Neural cell (in vitro differentiated cells): ENCODE results near the gene UGT3A1.

Experiments used
- CTCF ChIP-seq: fragments of 450-650 bp; IDR thresholded peaks from 2 replicates; pipeline ENCODE4 v1.5.1; 2014; ENCODE audit warnings: antibody characterized with exemption, mild to moderate bottlenecking, moderate library complexity; ENCODE audit not compliant: poor library complexity, severe bottlenecking
- POLR2AphosphoS5 ChIP-seq: IDR thresholded peaks from 2 replicates; pipeline ENCODE4 v1.6.1; 2012

- TF ChIP-seq CTCF (no peak), POLR2AphosphoS5 (no peak)
These were observed 70.3 kb downstream of the UGT3A1 start for GRCh38 chr5:35920890-35921289.
